Lung (tissue), 12 donors: ENCODE results near the gene LACTBL1. TPM values are rescaled to one million over a fixed set of nuclear protein-coding genes. Genes with fewer than 3 reads are reported as not detected.

Experiments used
- ATAC-seq: fragments of 200-7000 bp; cut with Tn5 transposase; one replicate; pipeline ENCODE4 v1.9.1; 2020; ENCODE audit warnings: moderate number of reproducible peaks; ENCODE audit not compliant: insufficient read depth, low FRiP score
- DNase-seq, 3 donors: peaks; one replicate each; pipeline ENCODE4 v3.0.0-alpha.2; 2013 to 2017
- H3K27ac ChIP-seq, 2 donors: one replicate each; pipeline ENCODE4 v1.5.1; 2013; ENCODE audit warnings: mild to moderate bottlenecking in 2 of 2, moderate library complexity in 2 of 2, control low read depth in 1 of 2, inconsistent platforms in 1 of 2, low read depth in 1 of 2, low read length in 1 of 2
- H3K27me3 ChIP-seq, 3 donors: one replicate each; pipeline ENCODE4 v1.5.1; 2013; ENCODE audit warnings: low read length in 2 of 3; ENCODE audit not compliant: control insufficient read depth in 3 of 3, insufficient read depth in 3 of 3
- H3K36me3 ChIP-seq, 4 donors: one replicate each; pipeline ENCODE4 v1.5.1; 2013; ENCODE audit warnings: low read length in 4 of 4, mild to moderate bottlenecking in 1 of 4, moderate library complexity in 1 of 4; ENCODE audit not compliant: control insufficient read depth in 4 of 4, insufficient read depth in 4 of 4
- H3K4me1 ChIP-seq, 5 donors: one replicate each; pipeline ENCODE4 v1.5.1; 2013; ENCODE audit warnings: low read length in 5 of 5, mild to moderate bottlenecking in 2 of 5, moderate library complexity in 1 of 5; ENCODE audit not compliant: control insufficient read depth in 5 of 5, insufficient read depth in 5 of 5
- H3K4me3 ChIP-seq: one replicate; pipeline ENCODE4 v1.5.1; 2013; ENCODE audit warnings: mild to moderate bottlenecking, control low read depth, moderate library complexity
- H3K9ac ChIP-seq, 2 donors: one replicate each; pipeline ENCODE4 v1.5.1; 2013; ENCODE audit warnings: low read length in 2 of 2, control low read depth in 1 of 2; ENCODE audit not compliant: insufficient read depth in 1 of 2
- H3K9me3 ChIP-seq, 4 donors: one replicate each; pipeline ENCODE4 v1.5.1; 2013; ENCODE audit warnings: low read length in 3 of 4, mild to moderate bottlenecking in 1 of 4, moderate library complexity in 1 of 4; ENCODE audit not compliant: control insufficient read depth in 4 of 4, insufficient read depth in 3 of 4
- CTCF ChIP-seq: IDR thresholded peaks from 2 replicates; pipeline ENCODE4 v1.5.1; 2012; ENCODE audit warnings: mild to moderate bottlenecking; ENCODE audit errors: control extremely low read depth, extremely low read depth
- WGBS, 2 donors: extraction: QIAGEN DNeasy Blood & Tissue Kit; methylation state at CpG; one replicate each; pipeline ENCODE4 v1.1.7; 2013; 5-methylcytosine and 5-hydroxymethylcytosine counted together
- polyA plus RNA-seq, 2 donors: library from polyadenylated mRNA; stranded (reverse); fragments of 200-250 nt; gene quantifications; one replicate each; pipeline ENCODE4 v1.2.1, GENCODE V29; 2013
- total RNA-seq, 2 donors: library from RNA; depleted of rRNA in 1 of 2; stranded (reverse); fragments of >200 nt in 1 of 2; gene quantifications; one replicate each; pipeline ENCODE4 v1.2.1, GENCODE V29; 2014 to 2021
- donor health status: control.
- donor health status: control.
- donor health status: Bipolar disorder and iron deficiency.
- donor health status: healthy.
- donor health status: DM: yes; HTN: yes; CAD: no.

LACTBL1 gene
- total and polyA plus RNA-seq, 4 donors = not detected

GRCh38 chr1:22913421-22914141 is 59.1 kb downstream of the LACTBL1 start:
- Histone ChIP-seq H3K27me3 (no peaks in the 10 kb centered on the region), H3K9ac (no peak overlapping the region), H3K9me3 (no peaks in the 10 kb centered on the region), H3K4me3 (no peak overlapping the region), H3K4me1 (no peaks in the 10 kb centered on the region), H3K27ac (no peak overlapping the region), H3K36me3 (peaks cover 0 to 8% (median 2%) of the 10 kb centered on the region in 4 donors)
- 80 to 88% methylated on average over 24 of the region's 24 CpGs for WGBS, 2 donors
- DNase-seq (no peak), ATAC-seq (no peak)
- TF ChIP-seq CTCF = no peak

DNA sequence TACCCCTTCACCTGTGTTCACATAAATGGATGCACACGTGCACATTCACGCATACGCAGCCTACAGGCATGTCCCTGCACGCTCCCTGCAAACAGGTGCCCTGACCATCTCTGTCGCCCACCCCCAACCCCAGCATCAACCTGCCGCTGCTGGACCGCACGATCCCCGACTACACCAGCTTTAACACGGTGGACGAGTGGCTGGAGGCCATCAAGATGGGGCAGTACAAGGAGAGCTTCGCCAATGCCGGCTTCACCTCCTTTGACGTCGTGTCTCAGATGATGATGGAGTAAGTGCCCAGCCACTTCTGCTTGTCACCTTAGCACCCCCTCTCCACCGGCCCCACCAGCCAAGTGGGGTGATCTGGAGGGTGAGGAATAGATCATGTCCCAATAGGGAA is 60.4 kb downstream of the LACTBL1 start:
- Histone ChIP-seq H3K27ac (no peak overlapping the region), H3K9me3 (no peaks in the 10 kb centered on the region), H3K36me3 (peaks cover 0 to 18% (median 5%) of the 10 kb centered on the region in 4 donors), H3K27me3 (no peaks in the 10 kb centered on the region), H3K4me3 (no peak overlapping the region), H3K4me1 (no peaks in the 10 kb centered on the region), H3K9ac (no peak overlapping the region)
- no peak for TF ChIP-seq CTCF
- WGBS, 2 donors = 93 to 95% methylated on average over 16 of the region's 16 CpGs
- ATAC-seq (no peak), DNase-seq (no peak)

GRCh38 chr1:22910986-22911651 is 61.5 kb downstream of the LACTBL1 start:
- no peaks in the 10 kb centered on the region for H3K4me1 ChIP-seq
- TF ChIP-seq CTCF = no peak
- WGBS, 2 donors = 89 to 90% methylated on average over 5 of the region's 5 CpGs
- H3K27me3 ChIP-seq = no peaks in the 10 kb centered on the region
- peaks cover 0 to 18% (median 5%) of the 10 kb centered on the region in 4 donors for H3K36me3 ChIP-seq
- no peaks in the 10 kb centered on the region for H3K9me3 ChIP-seq
- DNase-seq (no peak), ATAC-seq (no peak)
- no peak overlapping the region for H3K9ac ChIP-seq
- H3K4me3 ChIP-seq = no peak overlapping the region
- H3K27ac ChIP-seq = no peak overlapping the region
